ENCODE data around the gene LSS. TPM values are rescaled to one million over a fixed set of nuclear protein-coding genes. Genes with fewer than 3 reads are reported as not detected.

Gene LSS
- total RNA-seq, 6 donors from 2014 or later = 71.7 to 266 (median 135) TPM

DNA sequence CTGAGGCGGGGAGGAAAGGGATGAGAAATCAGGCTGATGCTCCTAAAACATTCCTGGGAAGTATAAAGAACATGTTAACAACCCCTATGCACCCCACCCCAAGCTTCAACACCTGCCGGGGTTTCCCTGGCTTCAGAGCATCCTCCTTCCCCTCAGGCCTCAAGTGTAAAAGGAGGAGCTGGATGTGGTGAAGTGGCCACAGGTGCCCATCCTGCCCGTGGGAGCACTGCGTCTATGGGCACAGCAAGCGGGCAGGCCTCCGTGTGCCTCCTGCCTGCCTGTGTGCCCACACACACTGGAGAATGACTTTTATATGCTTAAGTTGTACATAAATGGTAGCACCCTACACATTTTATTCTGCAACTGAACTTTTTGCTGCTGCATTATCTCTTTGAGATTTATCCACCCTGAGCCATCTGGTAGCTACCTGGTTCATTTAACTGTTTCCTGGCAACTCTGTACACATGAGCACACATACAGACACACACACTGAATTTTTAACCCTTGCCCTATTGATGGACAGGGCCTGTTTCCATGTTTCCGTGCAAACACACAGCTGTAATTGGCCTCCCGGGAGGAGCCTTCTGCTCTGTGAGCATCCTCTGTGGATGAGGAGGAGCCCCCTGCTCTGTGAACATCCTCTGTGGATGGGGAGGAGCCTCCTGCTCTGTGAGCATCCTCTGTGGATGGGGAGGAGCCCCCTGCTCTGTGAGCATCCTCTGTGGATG, 59.8 kb downstream of the LSS start:
- Histone ChIP-seq H3K27me3 (no peaks in the 10 kb centered on the region), H3K4me3 (no peak overlapping the region), H3K27ac (no peak overlapping the region), H3K36me3 (no peaks in the 10 kb centered on the region), H3K9me3 (no peaks in the 10 kb centered on the region), H3K4me1 (no peaks in the 10 kb centered on the region)
- TF ChIP-seq POLR2AphosphoS5 (IDR thresholded peaks at IDR 0.05) = no peak
- no peak for TF ChIP-seq POLR2A (IDR thresholded peaks at IDR 0.05)
- TF ChIP-seq CTCF (IDR thresholded peaks at IDR 0.05) = no peak
- no peak for TF ChIP-seq EP300 (IDR thresholded peaks at IDR 0.05)
- DNase-seq (no peak), ATAC-seq (ENCODE audit: low FRiP score in 2 of 2) (no peak)
- 65 to 79% methylated on average over 8 of the region's 8 CpGs for whole genome bisulfite sequencing, 2 donors

GRCh38 chr21:46168238-46168637, 60.3 kb downstream of the LSS start:
- Histone ChIP-seq H3K4me3 (no peak overlapping the region), H3K27me3 (no peaks in the 10 kb centered on the region), H3K36me3 (no peaks in the 10 kb centered on the region), H3K4me1 (no peaks in the 10 kb centered on the region), H3K9me3 (no peaks in the 10 kb centered on the region), H3K27ac (no peak overlapping the region)
- ATAC-seq (ENCODE audit: low FRiP score in 2 of 2) (peak in 1 of 2 donors; percentile 78), DNase-seq (peak in 1 of 2 donors; percentile 52)
- TF ChIP-seq POLR2AphosphoS5 (IDR thresholded peaks at IDR 0.05) (no peak), EP300 (IDR thresholded peaks at IDR 0.05) (no peak), CTCF (IDR thresholded peaks at IDR 0.05) (no peak), POLR2A (IDR thresholded peaks at IDR 0.05) (no peak)
- 80 to 93% methylated on average over 2 to 11 of the region's 14 CpGs for WGBS, 2 donors

DNA sequence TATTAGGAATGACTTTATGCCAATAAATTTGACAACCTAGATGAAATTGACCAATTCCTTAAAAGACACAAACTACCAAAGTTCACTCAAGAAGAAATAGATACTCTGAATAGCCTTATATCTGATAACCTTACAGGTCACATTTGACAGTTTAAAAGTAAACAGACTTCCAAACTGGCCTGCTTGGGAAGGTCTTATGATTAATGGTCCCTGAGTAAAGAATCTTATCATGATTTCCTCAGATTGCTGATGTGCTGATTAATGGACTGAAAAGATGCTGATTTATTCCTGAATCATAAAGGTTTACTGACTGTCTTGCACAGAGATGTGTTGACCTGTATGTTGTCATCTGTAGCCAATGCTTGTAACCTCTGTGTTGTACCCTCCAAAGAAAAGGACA, 63.5 kb downstream of the LSS start:
- no peaks in the 10 kb centered on the region for H3K27me3 ChIP-seq

GRCh38 chr21:46163380-46163779, 65.2 kb downstream of the LSS start:
- WGBS, 2 donors = 73 to 96% methylated on average over 4 of the region's 4 CpGs
- DNase-seq (no peak), ATAC-seq (ENCODE audit: low FRiP score in 2 of 2) (no peak)
- TF ChIP-seq POLR2A (IDR thresholded peaks at IDR 0.05) (no peak), CTCF (IDR thresholded peaks at IDR 0.05) (no peak), EP300 (IDR thresholded peaks at IDR 0.05) (no peak), POLR2AphosphoS5 (IDR thresholded peaks at IDR 0.05) (no peak)
- no peak overlapping the region for H3K27ac ChIP-seq
- H3K27me3 ChIP-seq = no peaks in the 10 kb centered on the region
- peaks cover 0 to 7% (median 2%) of the 10 kb centered on the region in 4 donors for H3K36me3 ChIP-seq
- H3K4me3 ChIP-seq = no peak overlapping the region
- no peaks in the 10 kb centered on the region for H3K9me3 ChIP-seq
- H3K4me1 ChIP-seq = peaks cover 0 to 7% (median 0%) of the 10 kb centered on the region in 4 donors

More for the DNA sequence above, 63.5 kb downstream of the LSS start:
- H3K4me1 ChIP-seq = peaks cover 0 to 7% (median 0%) of the 10 kb centered on the region in 4 donors
- peaks cover 0 to 7% (median 2%) of the 10 kb centered on the region in 4 donors for H3K36me3 ChIP-seq
- H3K4me3 ChIP-seq = no peak overlapping the region
- no peak for DNase-seq
- H3K27ac ChIP-seq = no peak overlapping the region
- ATAC-seq (ENCODE audit: low FRiP score in 2 of 2) = no peak
- TF ChIP-seq POLR2AphosphoS5 (IDR thresholded peaks at IDR 0.05) = no peak
- TF ChIP-seq CTCF (IDR thresholded peaks at IDR 0.05) = no peak
- TF ChIP-seq POLR2A (IDR thresholded peaks at IDR 0.05) = no peak
- no peak for TF ChIP-seq EP300 (IDR thresholded peaks at IDR 0.05)
- no peaks in the 10 kb centered on the region for H3K9me3 ChIP-seq
